ENCODE measurements around the gene ZNF583. TPM values are rescaled to one million over a fixed set of nuclear protein-coding genes. Genes with fewer than 3 reads are reported as not detected.

The ZNF583 gene
- total and polyA plus RNA-seq, 9 of the 15 experiments (the other 6 are each of a cell fraction or from before 2014, with no cell fraction given): 0.92 to 6.7 (median 3.0) TPM

DNA sequence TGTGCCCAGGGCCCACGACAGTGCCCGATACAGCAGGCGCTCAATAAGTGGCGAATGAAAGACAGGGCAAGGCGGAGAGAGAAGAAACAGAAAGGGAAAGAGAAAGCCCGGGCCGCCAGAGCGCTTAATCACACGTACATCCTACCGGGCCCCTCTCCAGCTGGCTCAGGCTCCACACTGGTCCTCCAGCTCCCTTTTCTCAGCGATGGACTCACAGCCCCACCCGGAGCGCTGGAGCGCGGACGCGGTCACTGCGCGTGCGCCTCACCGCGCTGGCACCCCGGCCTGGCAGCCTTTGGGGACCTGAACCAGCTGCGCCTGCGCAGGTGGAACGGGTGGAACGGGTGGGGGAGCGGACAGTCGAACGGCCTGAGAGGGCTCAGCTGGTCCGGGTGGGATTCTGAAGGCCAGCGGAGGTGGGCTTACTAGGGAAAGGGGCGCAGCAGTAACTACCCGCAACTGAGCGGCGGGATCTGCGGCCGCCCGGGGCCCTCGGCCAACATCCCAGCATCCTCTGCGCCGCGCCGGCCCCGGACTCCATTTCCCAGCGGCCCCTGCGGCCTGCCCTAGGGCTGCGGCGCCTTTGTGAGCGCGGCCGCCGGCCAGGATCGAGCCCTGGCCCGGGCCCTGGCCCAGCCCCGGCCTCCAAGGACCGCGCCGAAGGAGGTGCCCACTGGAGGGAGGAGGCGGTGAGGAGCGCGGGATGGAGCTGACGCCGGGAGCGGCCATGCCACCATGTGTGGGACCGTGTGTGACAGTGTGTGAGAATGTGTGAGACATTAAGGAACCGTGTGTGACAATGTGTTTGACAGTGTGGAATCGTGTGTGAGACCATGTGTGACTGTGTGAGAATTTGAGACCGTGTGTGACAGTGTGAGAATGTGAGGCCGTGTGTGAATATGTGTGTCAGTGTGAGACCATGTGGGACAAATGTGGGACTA, at the start of gene ZNF583 (continued):
- TF ChIP-seq MYBL2 (IDR thresholded peaks at IDR 0.05; ENCODE audit: low read depth) (no peak), MYBL2 (CRISPR knock-in tag; IDR thresholded peaks at IDR 0.05; ENCODE audit: borderline replicate concordance) (no peak), ZFX (CRISPR knock-in tag; IDR thresholded peaks at IDR 0.05) (peak; percentile 91), CBFB (CRISPR knock-in tag; IDR thresholded peaks at IDR 0.05) (no peak), STAT5B (CRISPR knock-in tag; IDR thresholded peaks at IDR 0.05) (no peak), ELF2 (CRISPR knock-in tag; IDR thresholded peaks at IDR 0.05) (no peak), PHF21A (IDR thresholded peaks at IDR 0.05; ENCODE audit: borderline replicate concordance, low read depth) (no peak), CC2D1A (IDR thresholded peaks at IDR 0.05) (peak; percentile 90), STAT5A (IDR thresholded peaks at IDR 0.05; ENCODE audit: borderline replicate concordance, low read length) (no peak), KHSRP (IDR thresholded peaks at IDR 0.05) (no peak), ZEB2 (IDR thresholded peaks at IDR 0.05) (no peak), CBFA2T2 (conservative IDR thresholded peaks at IDR 0.05) (no peak), ZC3H11A (IDR thresholded peaks at IDR 0.05; ENCODE audit: low read depth, low read length) (no peak), TAF1 (IDR thresholded peaks at IDR 0.05; ENCODE audit: control insufficient read depth, extremely low read depth, insufficient read depth, low read length, severe bottlenecking) (peak; percentile 49), TOE1 (IDR thresholded peaks at IDR 0.05; ENCODE audit: borderline replicate concordance) (no peak), TOE1 (CRISPR knock-in tag; IDR thresholded peaks at IDR 0.05; ENCODE audit: borderline replicate concordance, low read depth) (no peak), NCOA6 (IDR thresholded peaks at IDR 0.05) (no peak), KDM5B (IDR thresholded peaks at IDR 0.05; ENCODE audit: insufficient replicate concordance, low read depth, low read length) (peak; percentile 68), ZNF766 (CRISPR knock-in tag; conservative IDR thresholded peaks at IDR 0.05) (peak; percentile 33; the same call in 1 of the 2 replicates), SETDB1 (IDR thresholded peaks at IDR 0.05; ENCODE audit: low read length) (no peak)
- TF ChIP-seq, protein P1, sequence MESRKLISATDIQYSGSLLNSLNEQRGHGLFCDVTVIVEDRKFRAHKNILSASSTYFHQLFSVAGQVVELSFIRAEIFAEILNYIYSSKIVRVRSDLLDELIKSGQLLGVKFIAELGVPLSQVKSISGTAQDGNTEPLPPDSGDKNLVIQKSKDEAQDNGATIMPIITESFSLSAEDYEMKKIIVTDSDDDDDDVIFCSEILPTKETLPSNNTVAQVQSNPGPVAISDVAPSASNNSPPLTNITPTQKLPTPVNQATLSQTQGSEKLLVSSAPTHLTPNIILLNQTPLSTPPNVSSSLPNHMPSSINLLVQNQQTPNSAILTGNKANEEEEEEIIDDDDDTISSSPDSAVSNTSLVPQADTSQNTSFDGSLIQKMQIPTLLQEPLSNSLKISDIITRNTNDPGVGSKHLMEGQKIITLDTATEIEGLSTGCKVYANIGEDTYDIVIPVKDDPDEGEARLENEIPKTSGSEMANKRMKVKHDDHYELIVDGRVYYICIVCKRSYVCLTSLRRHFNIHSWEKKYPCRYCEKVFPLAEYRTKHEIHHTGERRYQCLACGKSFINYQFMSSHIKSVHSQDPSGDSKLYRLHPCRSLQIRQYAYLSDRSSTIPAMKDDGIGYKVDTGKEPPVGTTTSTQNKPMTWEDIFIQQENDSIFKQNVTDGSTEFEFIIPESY (CRISPR knock-in tag; IDR thresholded peaks at IDR 0.05): no peak; the same call in 1 of the 2 replicates
- TF ChIP-seq, protein P2, sequence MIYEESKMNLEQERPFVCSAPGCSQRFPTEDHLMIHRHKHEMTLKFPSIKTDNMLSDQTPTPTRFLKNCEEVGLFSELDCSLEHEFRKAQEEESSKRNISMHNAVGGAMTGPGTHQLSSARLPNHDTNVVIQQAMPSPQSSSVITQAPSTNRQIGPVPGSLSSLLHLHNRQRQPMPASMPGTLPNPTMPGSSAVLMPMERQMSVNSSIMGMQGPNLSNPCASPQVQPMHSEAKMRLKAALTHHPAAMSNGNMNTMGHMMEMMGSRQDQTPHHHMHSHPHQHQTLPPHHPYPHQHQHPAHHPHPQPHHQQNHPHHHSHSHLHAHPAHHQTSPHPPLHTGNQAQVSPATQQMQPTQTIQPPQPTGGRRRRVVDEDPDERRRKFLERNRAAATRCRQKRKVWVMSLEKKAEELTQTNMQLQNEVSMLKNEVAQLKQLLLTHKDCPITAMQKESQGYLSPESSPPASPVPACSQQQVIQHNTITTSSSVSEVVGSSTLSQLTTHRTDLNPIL (CRISPR knock-in tag; IDR thresholded peaks at IDR 0.05): no peak
- TF ChIP-seq, protein P3, sequence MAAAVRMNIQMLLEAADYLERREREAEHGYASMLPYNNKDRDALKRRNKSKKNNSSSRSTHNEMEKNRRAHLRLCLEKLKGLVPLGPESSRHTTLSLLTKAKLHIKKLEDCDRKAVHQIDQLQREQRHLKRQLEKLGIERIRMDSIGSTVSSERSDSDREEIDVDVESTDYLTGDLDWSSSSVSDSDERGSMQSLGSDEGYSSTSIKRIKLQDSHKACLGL (CRISPR knock-in tag; IDR thresholded peaks at IDR 0.05; ENCODE audit: borderline replicate concordance, poor library complexity, severe bottlenecking): no peak
- TF ChIP-seq, protein P4, sequence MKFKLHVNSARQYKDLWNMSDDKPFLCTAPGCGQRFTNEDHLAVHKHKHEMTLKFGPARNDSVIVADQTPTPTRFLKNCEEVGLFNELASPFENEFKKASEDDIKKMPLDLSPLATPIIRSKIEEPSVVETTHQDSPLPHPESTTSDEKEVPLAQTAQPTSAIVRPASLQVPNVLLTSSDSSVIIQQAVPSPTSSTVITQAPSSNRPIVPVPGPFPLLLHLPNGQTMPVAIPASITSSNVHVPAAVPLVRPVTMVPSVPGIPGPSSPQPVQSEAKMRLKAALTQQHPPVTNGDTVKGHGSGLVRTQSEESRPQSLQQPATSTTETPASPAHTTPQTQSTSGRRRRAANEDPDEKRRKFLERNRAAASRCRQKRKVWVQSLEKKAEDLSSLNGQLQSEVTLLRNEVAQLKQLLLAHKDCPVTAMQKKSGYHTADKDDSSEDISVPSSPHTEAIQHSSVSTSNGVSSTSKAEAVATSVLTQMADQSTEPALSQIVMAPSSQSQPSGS (CRISPR knock-in tag; IDR thresholded peaks at IDR 0.05): peak; percentile 64; the same call in 1 of the 2 replicates
